Prostate gland (tissue), 2 donors: ENCODE data around the gene PRKCQ. TPM values are rescaled to one million over a fixed set of nuclear protein-coding genes. Genes with fewer than 3 reads are reported as not detected.

Experiments
- DNase-seq: peaks from one replicate; pipeline ENCODE4 v3.0.0-alpha.2; 2019; ENCODE audit warnings: low spot score
- H3K27ac ChIP-seq, 2 donors: fragments of 200-600 bp; sonication (generic); 2 replicates each; pipeline ENCODE4 v1.5.1; 2017 to 2019
- H3K27me3 ChIP-seq: fragments of 200-600 bp; sonication (generic); replicated peaks from 2 replicates; pipeline ENCODE4 v1.5.1; 2019; ENCODE audit not compliant: insufficient read depth
- H3K36me3 ChIP-seq, 2 donors: fragments of 200-600 bp; sonication (generic); 1 replicate in 1 of 2; 2 replicates in 1 of 2; pipeline versions ENCODE4 v1.5.1 to v1.8.1; 2017 to 2019
- H3K4me1 ChIP-seq: fragments of 200-600 bp; sonication (generic); replicated peaks from 2 replicates; pipeline ENCODE4 v1.5.1; 2019
- H3K4me3 ChIP-seq, 2 donors: fragments of 200-600 bp; sonication (generic); 2 replicates each; pipeline ENCODE4 v1.5.1; 2017 to 2019
- H3K9me3 ChIP-seq: fragments of 200-600 bp; sonication (generic); 2 replicates; pipeline ENCODE4 v1.5.1; 2017
- POLR2A ChIP-seq: fragments of 450-650 bp; IDR thresholded peaks from one replicate; pipeline ENCODE4 v1.6.1; 2016; ENCODE audit warnings: antibody characterized with exemption, mild to moderate bottlenecking
- POLR2AphosphoS5 ChIP-seq: sonication (generic); formaldehyde crosslinking; IDR thresholded peaks from one replicate; pipeline ENCODE4 v1.6.1; 2017; ENCODE audit warnings: antibody characterized with exemption
- WGBS: methylation state at CpG from one replicate; pipeline ENCODE4 v1.1.5; 2018; 5-methylcytosine and 5-hydroxymethylcytosine counted together
- intact Hi-C: fragments of 100-400 bp; cut with DNase I; formaldehyde crosslinking; loops from one replicate; pipeline ENCODE4 v1.14.2; 2022
- total RNA-seq, 2 donors: library from RNA; depleted of rRNA; stranded (reverse); fragments of >200 nt; gene quantifications; one replicate each; pipeline ENCODE4 v1.1.0, GENCODE V29; 2016
- TF ChIP-seq, protein P1 (sequence below), 4 experiments: fragments of 200-600 bp in 2 of 4; fragments of 450-650 bp in 2 of 4; sonication (generic) in 2 of 4; IDR thresholded peaks; 1 replicate in 3 of 4; 2 replicates in 1 of 4; pipeline ENCODE4 v1.5.1; 2016 to 2019; ENCODE audit warnings: antibody characterized with exemption in 4 of 4, mild to moderate bottlenecking in 2 of 4, moderate library complexity in 2 of 4

PRKCQ gene
- total RNA-seq, 2 donors from 2014 or later: 0.87 to 1.4 TPM

- no peaks in the 10 kb centered on the region for H3K27me3 ChIP-seq
- WGBS: 71% methylated on average over 2 of the region's 2 CpGs
- H3K4me3 ChIP-seq: no peak overlapping the region
- DNase-seq: no peak
- H3K9me3 ChIP-seq: no peaks in the 10 kb centered on the region
- intact Hi-C loops: no loop called here
- H3K27ac ChIP-seq: no peak overlapping the region
- H3K4me1 ChIP-seq: no peaks in the 10 kb centered on the region
- H3K36me3 ChIP-seq: no peaks in the 10 kb centered on the region
- TF ChIP-seq, protein P1, sequence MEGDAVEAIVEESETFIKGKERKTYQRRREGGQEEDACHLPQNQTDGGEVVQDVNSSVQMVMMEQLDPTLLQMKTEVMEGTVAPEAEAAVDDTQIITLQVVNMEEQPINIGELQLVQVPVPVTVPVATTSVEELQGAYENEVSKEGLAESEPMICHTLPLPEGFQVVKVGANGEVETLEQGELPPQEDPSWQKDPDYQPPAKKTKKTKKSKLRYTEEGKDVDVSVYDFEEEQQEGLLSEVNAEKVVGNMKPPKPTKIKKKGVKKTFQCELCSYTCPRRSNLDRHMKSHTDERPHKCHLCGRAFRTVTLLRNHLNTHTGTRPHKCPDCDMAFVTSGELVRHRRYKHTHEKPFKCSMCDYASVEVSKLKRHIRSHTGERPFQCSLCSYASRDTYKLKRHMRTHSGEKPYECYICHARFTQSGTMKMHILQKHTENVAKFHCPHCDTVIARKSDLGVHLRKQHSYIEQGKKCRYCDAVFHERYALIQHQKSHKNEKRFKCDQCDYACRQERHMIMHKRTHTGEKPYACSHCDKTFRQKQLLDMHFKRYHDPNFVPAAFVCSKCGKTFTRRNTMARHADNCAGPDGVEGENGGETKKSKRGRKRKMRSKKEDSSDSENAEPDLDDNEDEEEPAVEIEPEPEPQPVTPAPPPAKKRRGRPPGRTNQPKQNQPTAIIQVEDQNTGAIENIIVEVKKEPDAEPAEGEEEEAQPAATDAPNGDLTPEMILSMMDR (IDR thresholded peaks at IDR 0.05): no peak
- TF ChIP-seq POLR2A (no peak), POLR2AphosphoS5 (no peak)
Measured at GRCh38 chr10:6591668-6592067, 11.6 kb upstream of the PRKCQ start.

- Histone ChIP-seq H3K27me3 (no peaks in the 10 kb centered on the region), H3K9me3 (no peaks in the 10 kb centered on the region), H3K4me3 (no peak overlapping the region), H3K27ac (no peak overlapping the region), H3K4me1 (no peaks in the 10 kb centered on the region), H3K36me3 (no peaks in the 10 kb centered on the region)
- no peak for DNase-seq
- WGBS: 95% methylated on average over 4 of the region's 4 CpGs
- intact Hi-C loops: no loop called here
- TF ChIP-seq POLR2AphosphoS5 (no peak), POLR2A (no peak)
- TF ChIP-seq, protein P1 (IDR thresholded peaks at IDR 0.05): no peak
Measured at GRCh38 chr10:6590100-6590499, 10.0 kb upstream of the PRKCQ start.

- DNase-seq: no peak
Measured at GRCh38 chr10:6589287-6590094, 9.4 kb upstream of the PRKCQ start.

DNA sequence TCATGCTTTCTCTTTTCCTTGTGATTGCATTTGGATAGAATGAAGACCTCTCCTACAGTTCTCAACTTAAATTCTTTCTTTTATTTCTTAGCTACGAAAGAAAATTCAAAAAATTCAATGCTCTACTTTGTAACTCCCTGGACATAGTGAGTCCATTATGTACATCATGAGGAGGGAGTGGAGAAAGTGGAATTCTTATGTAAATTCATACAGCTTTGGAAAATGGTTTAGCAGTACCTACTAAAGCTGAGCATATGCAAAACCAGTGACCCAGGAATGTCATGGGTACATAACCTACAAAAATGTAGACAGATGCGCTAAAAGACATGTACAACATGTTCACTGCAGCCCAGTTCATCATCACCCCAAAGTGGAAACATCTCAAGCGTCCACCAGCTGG is 8.8 kb upstream of the PRKCQ start:
- no peak overlapping the region for H3K27ac ChIP-seq
- WGBS: 66% methylated on average over 3 of the region's 3 CpGs
- H3K27me3 ChIP-seq: no peaks in the 10 kb centered on the region
- no peak for DNase-seq
- H3K36me3 ChIP-seq: no peaks in the 10 kb centered on the region
- H3K4me1 ChIP-seq: no peaks in the 10 kb centered on the region
- TF ChIP-seq, protein P1 (IDR thresholded peaks at IDR 0.05): no peak
- no peak for TF ChIP-seq POLR2AphosphoS5
- no peak for TF ChIP-seq POLR2A
- H3K4me3 ChIP-seq: no peak overlapping the region
- H3K9me3 ChIP-seq: no peaks in the 10 kb centered on the region
- intact Hi-C loops: no loop called here

More at GRCh38 chr10:6589287-6590094, 9.4 kb upstream of the PRKCQ start:
- Histone ChIP-seq H3K27ac (no peak overlapping the region), H3K36me3 (no peaks in the 10 kb centered on the region), H3K27me3 (no peaks in the 10 kb centered on the region), H3K4me3 (no peak overlapping the region), H3K4me1 (no peaks in the 10 kb centered on the region), H3K9me3 (no peaks in the 10 kb centered on the region)
- intact Hi-C loops: no loop called here
- WGBS: 76% methylated on average over 11 of the region's 11 CpGs
- TF ChIP-seq POLR2A: no peak
- TF ChIP-seq, protein P1 (IDR thresholded peaks at IDR 0.05): no peak

- DNase-seq: no peak
- no peaks in the 10 kb centered on the region for H3K4me1 ChIP-seq
- H3K27me3 ChIP-seq: no peaks in the 10 kb centered on the region
- TF ChIP-seq, protein P1 (IDR thresholded peaks at IDR 0.05): no peak
- TF ChIP-seq POLR2A: no peak
- TF ChIP-seq POLR2AphosphoS5: no peak
- no peak overlapping the region for H3K4me3 ChIP-seq
- H3K9me3 ChIP-seq: no peaks in the 10 kb centered on the region
- 14% methylated on average over 3 of the region's 3 CpGs for WGBS
- H3K36me3 ChIP-seq: no peaks in the 10 kb centered on the region
- intact Hi-C loops: no loop called here
- no peak overlapping the region for H3K27ac ChIP-seq
Measured at GRCh38 chr10:6588082-6588481, 8.0 kb upstream of the PRKCQ start.
